SW 1271 (cell line): ENCODE results near the gene LPGAT1.
"Not testable (repeated sequence)": the region's sequence is repeated elsewhere in the genome, so short reads cannot be mapped to it uniquely, and the experiment has no call there.

Experiments
- DNase-seq, 2 experiments: peaks; one replicate each; lab custom pipeline; 2025; lab: John Stamatoyannopoulos, UW

Gene LPGAT1, protein sequence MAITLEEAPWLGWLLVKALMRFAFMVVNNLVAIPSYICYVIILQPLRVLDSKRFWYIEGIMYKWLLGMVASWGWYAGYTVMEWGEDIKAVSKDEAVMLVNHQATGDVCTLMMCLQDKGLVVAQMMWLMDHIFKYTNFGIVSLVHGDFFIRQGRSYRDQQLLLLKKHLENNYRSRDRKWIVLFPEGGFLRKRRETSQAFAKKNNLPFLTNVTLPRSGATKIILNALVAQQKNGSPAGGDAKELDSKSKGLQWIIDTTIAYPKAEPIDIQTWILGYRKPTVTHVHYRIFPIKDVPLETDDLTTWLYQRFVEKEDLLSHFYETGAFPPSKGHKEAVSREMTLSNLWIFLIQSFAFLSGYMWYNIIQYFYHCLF

GRCh38 chr1:211830328-211831142 is at the start of gene LPGAT1:
Gene LPGAT1 (minus strand): TSS chr1:211830763. CDS start chr1:211829296, 1,467 bp downstream.
- peak in 1 of 2 experiments; percentile 31 for DNase-seq

DNA sequence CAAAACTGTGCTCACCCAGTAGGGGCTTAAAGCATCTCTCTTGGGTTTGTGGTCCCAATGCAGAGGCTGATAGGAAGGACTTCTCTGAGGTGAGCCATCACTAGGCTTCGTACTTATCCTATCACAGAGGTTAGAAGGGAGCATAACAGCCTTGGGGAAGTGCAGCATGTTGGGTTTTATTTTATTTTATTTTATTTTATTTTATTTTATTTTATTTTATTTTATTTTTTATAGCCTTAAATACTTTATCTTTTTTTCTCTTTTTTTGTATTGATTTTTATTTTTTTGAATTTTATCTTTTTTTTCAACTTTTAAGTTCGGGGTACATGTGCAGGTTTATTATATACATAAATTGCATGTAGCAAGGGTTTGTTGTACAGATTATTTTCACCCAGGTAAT is 48.9 kb upstream of the LPGAT1 start:
- no peak for DNase-seq

DNA sequence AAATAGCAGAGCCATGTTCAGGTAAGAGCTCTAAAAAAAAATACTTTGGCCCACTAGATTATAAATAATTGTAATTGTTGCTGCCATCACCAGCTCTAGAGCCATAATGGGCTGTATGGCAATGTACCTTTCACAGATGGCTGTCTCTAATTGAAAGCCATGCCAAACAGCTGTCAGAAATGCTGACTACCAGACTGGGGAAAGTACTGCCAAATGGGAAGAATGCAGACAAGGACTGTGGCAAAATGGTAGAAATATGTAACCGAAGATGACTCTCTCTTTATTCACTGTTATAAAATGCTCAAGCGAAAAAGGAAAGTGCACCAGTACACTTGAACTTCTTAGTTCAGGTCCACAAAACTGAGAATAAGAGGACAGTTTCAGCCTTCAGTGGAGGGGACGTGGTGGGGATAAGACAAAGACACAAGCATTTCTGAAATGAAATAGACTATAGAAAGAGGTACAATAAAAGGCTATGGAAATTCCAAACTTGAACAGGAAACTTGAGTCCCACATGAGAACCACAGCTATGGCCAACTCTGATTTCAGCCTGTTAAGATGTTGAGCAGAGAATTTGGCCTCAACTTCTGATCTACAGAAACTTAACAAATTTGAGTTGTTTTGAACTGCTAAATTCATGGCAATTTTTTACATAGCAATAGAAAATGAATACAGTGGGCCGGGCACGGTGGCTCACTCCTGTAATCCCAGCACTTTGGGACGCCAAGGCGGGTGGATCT is 46.5 kb upstream of the LPGAT1 start:
- DNase-seq = no peak

DNA sequence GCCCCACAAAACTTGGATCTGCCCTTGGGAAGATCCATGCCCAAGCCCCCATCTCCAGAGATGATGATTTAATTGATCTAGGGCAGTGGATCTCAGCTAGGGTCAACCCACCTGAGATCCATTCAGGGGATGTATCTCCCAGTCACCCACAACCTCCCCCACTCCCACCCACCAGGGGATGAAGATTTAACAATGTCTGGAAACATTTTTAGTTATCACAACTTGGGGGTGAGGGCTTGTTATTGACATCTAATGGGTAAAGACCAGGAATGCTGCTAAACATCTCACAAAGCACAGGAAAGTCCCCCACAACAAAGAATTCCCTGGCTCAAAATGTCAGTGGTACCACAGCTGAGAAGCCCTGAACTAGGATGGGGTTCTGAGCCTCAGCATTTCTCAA is 45.0 kb upstream of the LPGAT1 start:
- no peak for DNase-seq

- no peak for DNase-seq
Observed at GRCh38 chr1:211874521-211875347, 44.2 kb upstream of the LPGAT1 start.

DNA sequence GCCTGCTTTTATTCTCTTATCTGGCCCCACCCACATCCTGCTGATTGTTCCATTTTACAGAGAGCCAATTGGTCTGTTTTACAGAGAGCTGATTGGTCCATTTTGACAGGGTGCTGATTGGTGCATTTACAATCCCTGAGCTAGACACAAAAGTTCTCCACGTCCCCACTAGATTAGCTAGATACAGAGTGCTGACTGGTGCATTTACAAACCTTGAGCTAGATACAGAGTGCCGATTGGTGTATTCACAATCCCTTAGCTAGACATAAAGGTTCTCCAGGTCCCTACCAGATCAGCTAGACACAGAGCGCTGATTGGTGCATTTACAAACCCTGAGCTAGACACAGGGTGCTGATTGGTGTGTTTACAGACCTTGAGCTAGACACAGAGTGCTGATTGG is 43.2 kb upstream of the LPGAT1 start:
- DNase-seq = not testable (repeated sequence)

- DNase-seq = no peak
Observed at GRCh38 chr1:211870156-211870555, 39.6 kb upstream of the LPGAT1 start.

DNA sequence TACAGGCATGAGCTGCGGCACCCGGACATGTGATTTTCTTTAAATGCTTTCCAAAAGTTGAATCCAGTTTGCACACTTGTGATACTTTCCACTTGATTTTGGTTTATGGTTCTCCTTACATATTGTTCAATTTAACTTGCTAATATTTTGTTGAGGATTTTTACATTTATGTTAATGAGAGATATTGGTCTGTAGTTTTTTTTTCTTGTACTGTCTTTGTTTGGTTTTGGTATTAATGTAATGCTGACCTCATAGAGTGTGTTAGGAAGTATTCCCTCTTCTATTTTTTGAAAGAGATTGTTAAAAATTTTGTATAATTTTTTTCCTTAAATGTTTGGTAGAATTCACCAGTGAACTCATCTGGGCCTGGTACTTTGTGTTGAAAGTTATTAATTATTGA is 34.6 kb upstream of the LPGAT1 start:
- no peak for DNase-seq

DNA sequence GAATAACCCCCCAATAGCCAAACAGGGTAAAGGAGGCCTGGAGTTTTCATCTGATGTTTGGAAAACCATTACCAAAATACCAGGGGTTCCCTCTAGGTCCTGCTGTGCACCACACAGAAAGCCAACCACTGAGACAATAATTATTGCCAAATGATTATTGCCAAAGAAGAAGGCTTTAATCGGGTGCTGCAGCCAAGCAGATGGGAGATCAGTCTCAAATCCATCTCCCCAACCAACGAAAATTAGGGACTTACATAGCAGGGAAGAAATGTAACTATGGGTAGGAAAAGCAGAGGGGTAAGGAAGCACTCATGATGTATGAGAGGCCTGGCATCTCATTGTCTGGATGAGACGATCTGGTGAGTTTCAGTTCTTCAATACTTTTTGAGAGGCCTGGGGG is 28.8 kb upstream of the LPGAT1 start:
- DNase-seq = no peak

DNA sequence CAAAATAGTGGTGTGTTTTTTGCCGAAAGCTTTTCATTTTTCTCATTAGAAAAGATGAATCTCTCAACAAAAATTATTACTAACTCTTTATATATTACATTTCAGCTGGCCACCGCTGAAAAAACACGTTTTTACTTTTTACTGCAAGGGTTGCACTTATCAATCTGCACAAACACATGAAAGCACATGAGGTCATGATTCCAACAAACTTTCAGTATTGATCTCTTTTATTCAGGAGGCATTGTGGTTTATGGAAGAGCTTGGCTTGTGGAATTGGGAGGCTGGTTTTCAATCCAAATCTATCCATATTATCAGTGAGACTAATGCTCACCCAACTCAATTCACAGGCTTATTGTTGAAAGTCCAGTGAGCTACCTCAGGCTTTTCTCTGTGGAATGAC is 20.6 kb upstream of the LPGAT1 start:
- DNase-seq = no peak

- no peak for DNase-seq
Observed at GRCh38 chr1:211843507-211844298, 13.1 kb upstream of the LPGAT1 start.

- no peak for DNase-seq
Observed at GRCh38 chr1:211843018-211843417, 12.5 kb upstream of the LPGAT1 start.

GRCh38 chr1:211842518-211842917 is 12.0 kb upstream of the LPGAT1 start:
- no peak for DNase-seq

- DNase-seq = no peak
Observed at GRCh38 chr1:211839106-211839505, 8.5 kb upstream of the LPGAT1 start.

GRCh38 chr1:211833174-211833820 is 2.7 kb upstream of the LPGAT1 start:
- DNase-seq = no peak

DNA sequence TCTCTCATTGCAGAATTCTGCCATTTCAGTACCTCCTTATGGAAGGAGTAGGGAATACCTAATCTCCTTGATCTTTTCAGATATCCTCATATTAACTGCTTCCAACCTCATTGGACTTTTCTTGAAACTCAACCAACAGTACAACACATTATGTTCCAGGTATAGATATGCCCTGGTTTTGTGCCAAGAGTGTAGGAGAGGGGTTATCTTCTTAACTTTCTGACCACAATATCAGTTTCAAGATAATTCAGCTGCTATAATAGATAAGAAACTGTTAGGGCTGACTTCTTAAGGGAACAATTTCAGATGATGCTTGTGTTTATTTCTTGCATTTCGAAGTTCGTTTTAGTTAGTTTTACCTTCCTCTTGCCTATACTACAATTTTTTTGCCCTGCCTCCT is 2.1 kb upstream of the LPGAT1 start:
- DNase-seq = no peak

DNA sequence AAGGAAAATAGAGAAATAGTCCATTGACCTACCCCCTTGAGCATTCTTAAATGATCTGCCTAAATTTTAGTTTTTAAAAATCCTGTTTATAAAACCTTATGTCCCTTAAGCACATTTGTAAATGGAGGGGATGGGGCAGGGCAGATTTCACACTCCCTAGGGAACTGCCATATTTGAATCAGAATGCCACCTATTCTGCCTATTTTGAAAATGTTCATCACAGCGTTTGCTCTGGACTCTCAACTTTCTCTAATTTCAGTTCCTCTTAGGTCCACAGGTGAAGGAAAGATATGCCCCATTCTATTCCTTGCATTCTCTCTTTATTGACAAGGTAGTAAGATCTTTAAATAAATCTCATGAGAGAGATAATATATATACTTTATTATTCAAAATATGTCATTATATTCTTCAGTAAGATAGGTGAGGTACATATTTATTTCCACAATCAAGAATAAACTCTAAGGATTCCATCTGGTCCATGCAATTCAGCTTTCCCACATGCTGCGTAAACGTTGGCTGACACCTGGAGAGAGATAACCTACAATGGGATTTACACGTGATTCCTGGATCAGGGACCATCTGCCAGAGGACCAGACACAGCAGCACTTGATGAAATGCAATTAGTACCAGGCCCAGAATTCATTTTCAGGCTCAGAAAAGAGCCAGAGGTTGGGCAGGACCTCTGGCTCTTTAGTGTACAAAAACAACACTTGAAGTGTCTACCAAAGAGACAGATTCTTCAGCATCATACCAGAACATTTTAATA is 1.2 kb upstream of the LPGAT1 start:
- no peak for DNase-seq

GRCh38 chr1:211830055-211830327 is 572 bp downstream of the LPGAT1 start:
- DNase-seq = no peak

DNA sequence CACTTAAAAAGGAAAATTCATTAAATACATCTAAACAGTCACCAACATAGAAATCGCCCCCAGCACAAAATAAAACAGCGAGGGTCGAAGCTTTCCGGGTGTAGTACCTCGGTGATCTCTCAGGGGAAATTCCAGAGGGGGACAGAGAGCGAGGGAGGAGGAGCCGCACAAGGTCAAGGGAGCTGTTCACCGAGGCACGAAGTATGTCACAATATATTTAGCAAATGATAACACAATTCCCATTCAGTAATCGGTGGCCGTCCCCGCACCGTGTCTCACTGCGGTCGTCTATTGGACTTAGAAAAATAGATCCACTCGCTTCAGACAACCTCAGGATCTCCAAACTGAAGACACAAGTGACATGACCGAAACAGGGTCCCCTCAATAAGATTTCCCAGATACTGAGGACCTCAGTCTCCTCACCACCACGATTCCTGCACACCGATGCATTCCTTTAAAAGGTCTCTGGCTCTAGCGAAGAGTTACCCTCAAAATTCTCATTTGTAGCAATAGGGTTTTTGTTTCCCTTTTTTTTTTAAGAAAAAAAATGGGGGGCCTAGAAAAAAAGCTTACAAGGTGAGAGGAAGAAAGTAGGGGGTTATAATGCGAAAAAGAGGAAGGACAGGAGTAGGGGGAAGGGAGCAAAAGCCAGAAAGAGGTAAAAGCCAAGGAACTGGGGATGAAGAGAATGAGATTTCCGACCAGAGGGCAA is 1.1 kb downstream of the LPGAT1 start:
- no peak for DNase-seq
